A549 (cell line): ENCODE measurements around the gene GAS5.

Source experiments
- HDAC2 ChIP-seq: fragments of 200-600 bp; sonication (generic); IDR thresholded peaks from 2 replicates; pipeline ENCODE4 v1.6.1; 2016
- JUN ChIP-seq, 2 experiments: fragments of >200 bp; sonication (Bioruptor Twin); formaldehyde crosslinking; IDR thresholded peaks; 2 replicates in 1 of 2; 3 replicates in 1 of 2; pipeline ENCODE4 v1.6.1; 2016 to 2017
- MAZ ChIP-seq: fragments of 150-350 bp; IDR thresholded peaks from 2 replicates; pipeline ENCODE4 v1.6.1; 2014; ENCODE audit warnings: antibody characterized with exemption, low read depth, low read length, borderline replicate concordance
- MYC ChIP-seq: IDR thresholded peaks from 2 replicates; pipeline ENCODE4 v1.6.1; 2012; ENCODE audit warnings: mild to moderate bottlenecking, inconsistent platforms, low read length, improper control_type of control experiment, borderline replicate concordance
- NR3C1 ChIP-seq: fragments of >200 bp; sonication (Bioruptor Twin); formaldehyde crosslinking; IDR thresholded peaks from 3 replicates; pipeline ENCODE4 v1.6.1; 2017
- POLR2A ChIP-seq: IDR thresholded peaks from 2 replicates; pipeline ENCODE4 v1.6.1; 2012; ENCODE audit warnings: mild to moderate bottlenecking, low read length
- SMC3 ChIP-seq: fragments of >200 bp; sonication (Bioruptor Twin); formaldehyde crosslinking; IDR thresholded peaks from 3 replicates; pipeline ENCODE4 v1.6.1; 2018; ENCODE audit warnings: inconsistent platforms
- TF ChIP-seq, protein P1 (sequence below): fragments of >200 bp; sonication (Bioruptor Twin); formaldehyde crosslinking; IDR thresholded peaks from 3 replicates; pipeline ENCODE4 v1.5.1; 2016
- TF ChIP-seq, protein P2 (sequence below): fragments of 200-600 bp; sonication (generic); IDR thresholded peaks from 2 replicates; pipeline ENCODE4 v1.6.1; 2016; ENCODE audit warnings: antibody characterized with exemption, mild to moderate bottlenecking, moderate library complexity
- TF ChIP-seq, protein P3 (sequence below): fragments of 150-350 bp; IDR thresholded peaks from 2 replicates; pipeline ENCODE4 v1.6.1; 2014; ENCODE audit warnings: low read depth, mild to moderate bottlenecking, low read length
- TF ChIP-seq, protein P4 (sequence below): IDR thresholded peaks from 2 replicates; pipeline ENCODE4 v1.6.1; 2012

DNA sequence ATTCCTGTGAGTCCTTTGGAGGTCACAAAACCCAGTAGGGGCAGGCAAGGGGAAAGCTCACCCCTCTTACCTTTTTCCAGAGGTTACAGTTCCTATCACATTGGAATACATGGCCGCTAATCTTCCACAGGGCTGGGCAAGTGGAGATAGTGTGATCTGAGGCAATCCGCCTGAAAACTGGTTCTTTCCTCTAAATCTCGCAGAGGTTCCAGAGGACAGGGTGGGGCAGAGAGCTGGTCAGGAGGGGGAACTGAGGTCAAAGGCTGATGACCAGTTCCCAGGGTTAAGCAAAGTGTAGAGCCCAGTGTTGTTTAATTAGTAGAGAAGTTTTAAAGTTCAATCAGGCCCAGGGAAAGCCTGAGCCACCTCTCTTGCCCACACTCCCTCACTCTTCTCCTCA lies 49.4 kb upstream of the GAS5 start, which contains the start of gene SERPINC1:
- TF ChIP-seq, protein P1, sequence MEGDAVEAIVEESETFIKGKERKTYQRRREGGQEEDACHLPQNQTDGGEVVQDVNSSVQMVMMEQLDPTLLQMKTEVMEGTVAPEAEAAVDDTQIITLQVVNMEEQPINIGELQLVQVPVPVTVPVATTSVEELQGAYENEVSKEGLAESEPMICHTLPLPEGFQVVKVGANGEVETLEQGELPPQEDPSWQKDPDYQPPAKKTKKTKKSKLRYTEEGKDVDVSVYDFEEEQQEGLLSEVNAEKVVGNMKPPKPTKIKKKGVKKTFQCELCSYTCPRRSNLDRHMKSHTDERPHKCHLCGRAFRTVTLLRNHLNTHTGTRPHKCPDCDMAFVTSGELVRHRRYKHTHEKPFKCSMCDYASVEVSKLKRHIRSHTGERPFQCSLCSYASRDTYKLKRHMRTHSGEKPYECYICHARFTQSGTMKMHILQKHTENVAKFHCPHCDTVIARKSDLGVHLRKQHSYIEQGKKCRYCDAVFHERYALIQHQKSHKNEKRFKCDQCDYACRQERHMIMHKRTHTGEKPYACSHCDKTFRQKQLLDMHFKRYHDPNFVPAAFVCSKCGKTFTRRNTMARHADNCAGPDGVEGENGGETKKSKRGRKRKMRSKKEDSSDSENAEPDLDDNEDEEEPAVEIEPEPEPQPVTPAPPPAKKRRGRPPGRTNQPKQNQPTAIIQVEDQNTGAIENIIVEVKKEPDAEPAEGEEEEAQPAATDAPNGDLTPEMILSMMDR, result no peak
- TF ChIP-seq MYC (no peak), HDAC2 (no peak), NR3C1 (no peak), JUN (IDR thresholded peaks at IDR 0.05) (no peak), SMC3 (no peak), POLR2A (no peak), MAZ (no peak)
- TF ChIP-seq, protein P2, sequence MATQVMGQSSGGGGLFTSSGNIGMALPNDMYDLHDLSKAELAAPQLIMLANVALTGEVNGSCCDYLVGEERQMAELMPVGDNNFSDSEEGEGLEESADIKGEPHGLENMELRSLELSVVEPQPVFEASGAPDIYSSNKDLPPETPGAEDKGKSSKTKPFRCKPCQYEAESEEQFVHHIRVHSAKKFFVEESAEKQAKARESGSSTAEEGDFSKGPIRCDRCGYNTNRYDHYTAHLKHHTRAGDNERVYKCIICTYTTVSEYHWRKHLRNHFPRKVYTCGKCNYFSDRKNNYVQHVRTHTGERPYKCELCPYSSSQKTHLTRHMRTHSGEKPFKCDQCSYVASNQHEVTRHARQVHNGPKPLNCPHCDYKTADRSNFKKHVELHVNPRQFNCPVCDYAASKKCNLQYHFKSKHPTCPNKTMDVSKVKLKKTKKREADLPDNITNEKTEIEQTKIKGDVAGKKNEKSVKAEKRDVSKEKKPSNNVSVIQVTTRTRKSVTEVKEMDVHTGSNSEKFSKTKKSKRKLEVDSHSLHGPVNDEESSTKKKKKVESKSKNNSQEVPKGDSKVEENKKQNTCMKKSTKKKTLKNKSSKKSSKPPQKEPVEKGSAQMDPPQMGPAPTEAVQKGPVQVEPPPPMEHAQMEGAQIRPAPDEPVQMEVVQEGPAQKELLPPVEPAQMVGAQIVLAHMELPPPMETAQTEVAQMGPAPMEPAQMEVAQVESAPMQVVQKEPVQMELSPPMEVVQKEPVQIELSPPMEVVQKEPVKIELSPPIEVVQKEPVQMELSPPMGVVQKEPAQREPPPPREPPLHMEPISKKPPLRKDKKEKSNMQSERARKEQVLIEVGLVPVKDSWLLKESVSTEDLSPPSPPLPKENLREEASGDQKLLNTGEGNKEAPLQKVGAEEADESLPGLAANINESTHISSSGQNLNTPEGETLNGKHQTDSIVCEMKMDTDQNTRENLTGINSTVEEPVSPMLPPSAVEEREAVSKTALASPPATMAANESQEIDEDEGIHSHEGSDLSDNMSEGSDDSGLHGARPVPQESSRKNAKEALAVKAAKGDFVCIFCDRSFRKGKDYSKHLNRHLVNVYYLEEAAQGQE, result no peak
- TF ChIP-seq, protein P3, sequence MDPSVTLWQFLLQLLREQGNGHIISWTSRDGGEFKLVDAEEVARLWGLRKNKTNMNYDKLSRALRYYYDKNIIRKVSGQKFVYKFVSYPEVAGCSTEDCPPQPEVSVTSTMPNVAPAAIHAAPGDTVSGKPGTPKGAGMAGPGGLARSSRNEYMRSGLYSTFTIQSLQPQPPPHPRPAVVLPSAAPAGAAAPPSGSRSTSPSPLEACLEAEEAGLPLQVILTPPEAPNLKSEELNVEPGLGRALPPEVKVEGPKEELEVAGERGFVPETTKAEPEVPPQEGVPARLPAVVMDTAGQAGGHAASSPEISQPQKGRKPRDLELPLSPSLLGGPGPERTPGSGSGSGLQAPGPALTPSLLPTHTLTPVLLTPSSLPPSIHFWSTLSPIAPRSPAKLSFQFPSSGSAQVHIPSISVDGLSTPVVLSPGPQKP, result no peak
- TF ChIP-seq, protein P4, sequence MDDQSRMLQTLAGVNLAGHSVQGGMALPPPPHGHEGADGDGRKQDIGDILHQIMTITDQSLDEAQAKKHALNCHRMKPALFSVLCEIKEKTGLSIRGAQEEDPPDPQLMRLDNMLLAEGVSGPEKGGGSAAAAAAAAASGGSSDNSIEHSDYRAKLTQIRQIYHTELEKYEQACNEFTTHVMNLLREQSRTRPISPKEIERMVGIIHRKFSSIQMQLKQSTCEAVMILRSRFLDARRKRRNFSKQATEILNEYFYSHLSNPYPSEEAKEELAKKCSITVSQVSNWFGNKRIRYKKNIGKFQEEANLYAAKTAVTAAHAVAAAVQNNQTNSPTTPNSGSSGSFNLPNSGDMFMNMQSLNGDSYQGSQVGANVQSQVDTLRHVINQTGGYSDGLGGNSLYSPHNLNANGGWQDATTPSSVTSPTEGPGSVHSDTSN, result no peak
